HG03060 (cell line): Measurements from ENCODE around the gene CRHBP.
"Not testable (repeated sequence)": the region's sequence is repeated elsewhere in the genome, so short reads cannot be mapped to it uniquely, and the experiment has no call there.

ENCODE experiments used
- ATAC-seq: cut with Tn5 transposase; IDR thresholded peaks from one replicate; pipeline ENCODE4 v1.9.1; 2021; ENCODE audit warnings: low read depth, moderate number of reproducible peaks; ENCODE audit not compliant: unreplicated experiment

The CRHBP gene, protein sequence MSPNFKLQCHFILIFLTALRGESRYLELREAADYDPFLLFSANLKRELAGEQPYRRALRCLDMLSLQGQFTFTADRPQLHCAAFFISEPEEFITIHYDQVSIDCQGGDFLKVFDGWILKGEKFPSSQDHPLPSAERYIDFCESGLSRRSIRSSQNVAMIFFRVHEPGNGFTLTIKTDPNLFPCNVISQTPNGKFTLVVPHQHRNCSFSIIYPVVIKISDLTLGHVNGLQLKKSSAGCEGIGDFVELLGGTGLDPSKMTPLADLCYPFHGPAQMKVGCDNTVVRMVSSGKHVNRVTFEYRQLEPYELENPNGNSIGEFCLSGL

DNA sequence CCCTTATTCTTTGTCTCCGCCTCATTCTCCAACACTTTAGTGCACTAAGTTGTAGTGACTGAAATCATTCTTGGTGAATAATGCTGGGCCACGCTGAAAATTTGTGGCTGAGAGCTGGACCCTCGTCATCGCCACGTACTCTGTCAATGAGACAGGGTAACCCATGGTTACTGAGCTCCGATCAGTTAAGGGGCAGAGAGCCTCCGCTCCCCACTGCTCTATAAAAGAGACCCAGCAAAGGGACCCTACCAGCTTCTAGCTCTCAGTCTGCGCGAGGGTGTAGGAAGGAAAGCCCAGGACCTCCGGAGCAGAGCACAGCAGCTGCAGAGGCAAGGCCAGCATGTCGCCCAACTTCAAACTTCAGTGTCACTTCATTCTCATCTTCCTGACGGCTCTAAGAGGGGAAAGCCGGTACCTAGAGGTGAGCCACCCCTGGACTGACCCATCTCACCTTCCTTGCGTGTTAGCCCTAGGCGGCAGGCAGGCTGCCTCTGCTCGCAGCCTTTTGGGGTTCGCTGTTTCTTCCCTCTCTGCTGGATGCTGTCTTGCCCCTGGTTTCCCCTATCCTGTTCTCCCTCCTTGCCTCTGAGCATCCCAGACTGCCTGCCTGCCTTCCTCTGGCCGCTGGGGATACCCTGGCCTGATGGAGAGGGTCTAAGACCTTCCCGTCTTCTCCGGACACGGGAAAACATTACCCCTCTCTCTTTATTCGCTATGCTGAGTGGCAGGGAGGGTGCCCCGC lies at the start of gene CRHBP:
Gene CRHBP (plus strand): TSS at position 251 of the 742 bp plus-strand sequence. CDS start 90 bp downstream, at position 341.
- no peak for ATAC-seq

DNA sequence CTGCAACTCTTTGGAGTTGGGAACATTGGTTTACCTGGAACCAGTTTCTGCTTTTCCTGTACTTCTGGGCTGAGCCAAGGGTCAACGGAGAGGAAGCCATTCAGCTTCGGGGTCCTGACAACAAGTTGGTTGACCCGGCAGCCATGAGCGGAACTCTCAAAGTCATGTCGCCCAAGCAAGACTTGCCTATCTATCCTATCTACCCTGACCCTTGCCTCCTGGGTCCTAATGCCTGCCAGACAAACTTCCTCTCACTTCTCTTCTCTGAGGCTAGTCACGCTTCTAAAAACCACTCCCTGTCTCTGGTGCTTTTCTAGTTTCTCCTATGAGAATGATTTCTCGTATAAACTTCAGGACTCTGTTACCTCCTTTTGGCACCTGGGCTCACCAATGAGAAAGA lies 44.7 kb upstream of the CRHBP start:
- ATAC-seq = no peak

DNA sequence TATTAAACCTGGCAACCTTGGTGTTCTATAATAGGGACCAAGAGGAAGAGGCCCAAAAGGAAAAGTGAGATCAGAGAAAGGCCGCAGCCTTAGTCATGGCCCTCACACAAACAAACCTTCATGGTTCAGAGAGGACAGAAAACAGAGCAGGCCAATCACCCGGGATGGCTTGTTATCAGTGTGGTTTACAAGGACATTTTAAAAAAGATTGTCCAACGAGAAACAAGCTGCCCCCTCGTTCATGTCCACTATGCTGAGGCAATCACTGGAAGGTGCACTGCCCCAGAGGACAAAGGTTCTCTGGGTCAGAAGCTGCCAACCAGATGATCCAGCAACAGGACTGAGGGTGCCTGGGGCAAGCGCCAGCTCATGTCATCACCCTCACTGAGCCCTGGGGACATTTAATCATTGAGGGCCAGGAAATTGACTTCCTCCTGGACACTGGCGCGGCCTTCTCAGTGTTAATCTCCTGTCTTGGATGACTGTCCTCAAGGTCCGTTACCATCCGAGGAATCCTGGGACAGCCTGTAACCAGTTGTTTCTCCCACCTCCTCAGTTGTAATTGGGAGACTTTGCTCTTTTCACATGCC lies 42.4 kb upstream of the CRHBP start:
- not testable (repeated sequence) for ATAC-seq

DNA sequence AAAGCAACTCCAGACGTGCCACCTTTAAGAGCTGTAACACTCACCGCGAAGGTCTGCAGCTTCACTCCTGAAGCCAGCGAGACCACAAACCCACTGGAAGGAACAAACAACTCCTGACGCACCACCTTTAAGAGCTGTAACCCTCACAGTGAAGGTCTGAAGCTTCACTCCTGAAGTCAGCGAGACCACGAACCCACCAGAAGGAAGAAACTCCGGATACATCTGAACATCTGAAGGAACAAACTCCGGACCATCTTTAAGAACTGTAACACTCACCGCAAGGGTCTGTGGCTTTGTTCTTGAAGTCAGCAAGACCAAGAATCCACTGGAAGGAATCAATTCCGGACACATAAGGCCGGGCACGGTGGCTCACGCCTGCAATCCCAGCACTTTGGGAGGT lies 38.2 kb upstream of the CRHBP start:
- ATAC-seq = not testable (repeated sequence)

DNA sequence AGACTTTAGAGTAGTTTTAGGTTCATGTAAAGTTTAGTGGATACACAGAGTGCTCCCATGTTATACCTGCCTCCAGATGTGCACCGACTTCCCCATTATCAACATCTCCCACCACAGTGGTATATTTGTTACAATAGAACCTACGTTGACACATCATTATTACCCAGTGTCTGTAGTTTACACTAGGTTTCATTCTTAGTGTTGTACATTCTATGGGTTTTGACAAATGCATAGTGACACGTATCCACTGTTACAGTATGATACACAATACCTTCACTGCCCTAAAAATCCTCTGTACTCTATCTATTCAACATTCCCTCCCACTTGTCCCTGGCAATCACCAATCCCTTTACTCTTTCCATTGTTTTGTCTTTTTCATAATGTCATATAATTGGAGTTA lies 34.3 kb upstream of the CRHBP start:
- no peak for ATAC-seq

DNA sequence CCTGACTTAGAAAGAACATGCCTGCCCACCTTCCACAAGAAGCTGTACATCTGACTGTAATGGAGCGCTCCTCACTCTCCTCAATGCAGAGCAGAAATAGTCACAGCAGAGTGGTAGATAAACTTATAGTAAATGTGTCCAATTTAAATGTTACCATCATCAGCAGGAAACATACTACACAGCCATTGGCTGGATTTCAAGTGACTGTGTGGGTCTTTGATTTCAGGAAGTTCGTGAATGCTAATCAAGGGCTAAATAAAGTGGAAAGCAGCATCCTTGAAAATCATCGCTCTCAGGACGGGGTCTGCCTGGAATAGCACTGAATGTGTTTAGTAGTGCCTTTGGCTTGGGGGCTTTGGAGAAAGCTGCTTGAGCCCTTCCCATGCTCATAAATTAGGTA lies 32.4 kb upstream of the CRHBP start:
- ATAC-seq = no peak

DNA sequence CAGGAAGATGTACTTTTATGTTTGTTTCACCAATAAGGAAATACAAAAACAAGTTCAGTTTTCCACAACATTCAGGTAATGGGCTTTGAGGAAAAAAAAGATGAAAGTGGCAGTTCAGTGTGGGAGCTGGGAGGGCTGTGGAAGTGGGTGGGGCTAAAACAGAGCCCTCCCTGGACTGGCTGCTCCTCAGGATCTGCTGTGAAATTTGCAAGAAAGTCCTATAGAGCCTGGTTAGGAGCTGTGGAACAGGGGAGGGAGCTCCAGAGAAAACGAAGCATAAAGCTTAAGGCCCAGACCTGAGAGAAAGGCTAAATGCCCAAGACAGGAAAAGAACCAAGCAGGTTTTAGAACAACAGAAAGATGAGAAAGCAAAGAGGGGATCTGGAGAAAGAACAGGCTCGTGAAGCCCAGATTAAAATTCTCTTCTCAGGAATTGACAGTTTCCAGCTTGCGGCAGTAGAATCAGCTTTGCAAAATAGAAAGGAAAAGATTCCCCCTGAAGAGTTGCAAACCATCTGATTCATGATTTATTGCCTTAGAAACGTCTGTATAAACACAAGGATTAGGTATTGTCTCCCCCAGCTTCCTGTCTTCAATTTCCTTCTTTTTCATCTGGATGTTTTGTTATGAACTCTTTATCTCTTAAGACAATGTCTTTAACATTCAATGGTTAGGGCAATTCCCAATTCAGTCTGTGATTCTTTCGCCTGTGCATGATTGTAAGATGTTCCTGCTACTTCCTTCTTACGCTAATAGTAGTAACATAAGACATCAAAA lies 26.3 kb upstream of the CRHBP start:
- no peak for ATAC-seq

DNA sequence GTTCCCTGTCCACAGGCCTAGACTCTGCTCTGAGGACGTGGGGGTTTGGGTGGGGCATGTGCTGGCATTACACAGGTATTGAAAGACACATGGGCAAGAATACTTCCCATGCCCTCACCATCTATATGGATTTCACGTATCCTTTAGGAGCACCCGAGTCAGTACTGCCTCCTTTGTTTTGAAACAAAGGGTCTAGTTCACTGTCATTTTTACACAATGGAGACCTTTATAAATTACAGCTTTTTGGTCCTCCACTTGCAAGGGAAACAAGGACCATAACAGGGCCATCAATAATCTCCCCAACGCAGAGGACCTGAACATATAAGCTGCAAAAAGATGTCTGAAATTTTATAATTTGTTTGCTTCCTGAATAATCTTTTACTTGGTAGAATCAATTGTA lies 24.9 kb upstream of the CRHBP start:
- no peak for ATAC-seq

DNA sequence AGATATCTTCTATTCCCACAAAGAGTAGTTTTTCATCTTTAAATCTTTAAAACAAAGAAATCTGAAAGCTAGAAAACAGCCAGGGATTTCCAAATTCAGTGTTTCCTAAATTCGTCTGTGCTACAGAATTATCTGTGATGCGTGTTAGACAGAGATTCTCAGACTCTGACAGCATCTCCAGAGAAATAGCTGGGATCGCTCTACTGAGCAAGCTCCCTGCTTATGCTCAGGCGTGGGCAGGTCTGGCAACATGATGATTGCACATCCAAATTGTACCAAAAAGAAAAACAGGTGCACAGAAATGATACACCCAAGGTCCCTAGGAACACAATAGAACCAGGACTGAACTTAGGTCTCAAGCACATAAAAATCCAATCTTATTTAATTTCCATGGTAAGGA lies 22.8 kb upstream of the CRHBP start:
- ATAC-seq = no peak

DNA sequence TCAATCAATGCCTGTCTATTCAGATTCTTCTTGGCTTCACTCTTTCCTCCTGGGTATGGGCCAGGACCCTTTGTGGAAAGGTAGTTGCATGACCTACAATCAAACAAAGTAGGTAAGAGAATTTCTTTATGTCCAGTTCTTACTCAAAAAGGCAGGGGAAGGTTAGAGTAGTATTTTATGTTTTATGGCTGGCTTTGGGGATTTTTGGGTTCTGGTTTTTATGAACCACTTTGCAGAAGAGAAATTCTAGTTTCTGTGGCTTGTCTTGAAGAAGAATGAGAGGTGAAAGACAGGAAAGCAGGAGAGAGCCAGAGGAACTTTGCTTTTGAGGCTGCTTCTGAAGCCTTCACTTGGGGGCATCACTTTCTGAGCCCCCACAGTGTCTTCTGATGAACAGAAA lies 14.7 kb upstream of the CRHBP start:
- no peak for ATAC-seq

DNA sequence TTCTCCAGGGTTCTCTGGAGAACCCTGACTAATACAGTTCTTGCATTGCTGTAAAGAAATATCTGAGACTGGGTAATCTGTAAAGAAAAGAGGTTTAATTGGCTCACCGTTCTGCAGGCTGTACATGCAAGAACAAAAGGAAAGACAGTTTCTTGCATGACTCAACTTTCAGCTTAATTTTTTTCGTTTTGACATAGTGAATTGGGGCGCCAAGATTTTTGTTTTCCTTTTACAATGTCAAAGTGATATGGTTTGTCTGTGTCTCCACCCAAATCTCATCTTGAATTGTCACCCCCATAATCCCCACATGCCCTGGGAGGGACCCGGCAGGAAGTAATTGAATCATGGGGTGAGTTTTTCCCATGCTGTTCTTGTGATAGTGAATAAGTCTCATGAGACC lies 11.8 kb upstream of the CRHBP start:
- no peak for ATAC-seq

DNA sequence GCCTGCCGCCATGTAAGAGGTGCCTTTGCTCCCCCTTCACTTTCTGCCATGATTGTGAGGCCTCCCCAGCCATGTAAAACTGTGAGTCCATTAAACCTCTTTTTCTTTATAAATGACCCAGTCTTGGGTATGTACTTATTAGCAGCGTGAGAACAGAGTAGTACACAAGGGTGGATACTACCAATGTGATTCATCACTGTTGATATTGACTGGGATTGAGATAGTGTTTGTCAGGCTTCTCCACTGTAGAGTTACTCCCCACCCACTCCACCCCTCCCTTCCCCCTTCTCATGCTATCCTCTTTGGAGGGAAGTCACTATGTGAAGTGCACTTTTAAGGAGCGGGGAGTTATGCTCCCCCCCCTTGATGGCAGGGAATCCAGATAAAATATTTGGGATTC lies 11.4 kb upstream of the CRHBP start:
- ATAC-seq = no peak

DNA sequence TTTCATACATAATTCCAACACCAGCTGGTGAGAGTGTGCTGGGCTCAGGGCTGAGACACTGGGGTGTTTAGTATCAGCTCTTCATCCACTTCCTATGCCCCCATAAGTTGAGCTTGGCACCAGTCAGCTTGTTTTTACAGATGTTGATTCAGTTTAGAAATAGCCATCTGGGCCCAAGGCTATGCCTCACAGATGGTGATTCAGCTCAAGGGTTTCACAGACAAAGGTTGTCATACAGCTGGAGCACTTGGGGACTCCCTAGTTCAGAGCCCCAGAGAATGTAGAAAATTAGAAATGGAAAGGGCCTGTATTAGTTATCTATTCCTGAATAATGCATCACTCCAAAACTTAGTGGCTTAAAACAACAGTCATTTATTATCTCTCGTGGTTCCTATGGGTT lies 10.3 kb upstream of the CRHBP start:
- no peak for ATAC-seq

DNA sequence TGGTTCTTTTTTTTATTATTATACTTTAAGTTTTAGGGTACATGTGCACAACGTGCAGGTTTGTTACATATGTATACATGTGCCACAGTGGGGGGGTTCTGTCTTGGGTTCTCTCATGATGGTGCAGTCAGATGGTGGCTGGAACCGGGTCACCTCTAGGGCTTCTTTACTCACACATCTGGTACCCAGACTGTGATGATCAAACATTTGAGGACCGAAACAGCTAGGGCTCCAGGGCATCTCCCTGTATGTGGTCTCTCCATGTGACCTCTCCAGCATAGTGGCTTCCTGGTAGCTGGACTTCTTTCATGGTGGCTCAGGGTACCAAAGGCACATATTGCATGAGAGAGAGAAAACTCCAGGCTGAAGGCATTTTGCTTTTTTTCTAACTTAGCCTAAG lies 9.8 kb upstream of the CRHBP start:
- ATAC-seq = no peak

DNA sequence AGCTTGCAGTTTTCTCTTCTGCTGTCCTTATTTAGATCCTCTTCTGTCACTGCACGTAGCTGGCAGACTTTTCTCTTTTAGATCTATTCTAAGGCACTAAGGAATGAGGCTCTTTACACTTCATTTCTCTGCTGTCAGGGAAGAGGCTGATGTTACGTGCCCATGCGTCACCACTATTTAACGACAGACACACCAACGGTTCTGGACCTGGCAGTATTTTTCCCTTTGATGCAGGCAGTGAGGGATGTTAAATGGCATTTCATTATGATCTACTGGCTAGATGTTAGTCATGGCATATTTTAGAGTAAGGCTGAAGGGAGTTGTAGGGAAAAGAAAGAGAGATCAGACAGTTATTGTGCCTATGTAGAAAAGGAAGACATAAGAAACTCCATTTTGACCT lies 8.2 kb upstream of the CRHBP start:
- ATAC-seq = no peak

DNA sequence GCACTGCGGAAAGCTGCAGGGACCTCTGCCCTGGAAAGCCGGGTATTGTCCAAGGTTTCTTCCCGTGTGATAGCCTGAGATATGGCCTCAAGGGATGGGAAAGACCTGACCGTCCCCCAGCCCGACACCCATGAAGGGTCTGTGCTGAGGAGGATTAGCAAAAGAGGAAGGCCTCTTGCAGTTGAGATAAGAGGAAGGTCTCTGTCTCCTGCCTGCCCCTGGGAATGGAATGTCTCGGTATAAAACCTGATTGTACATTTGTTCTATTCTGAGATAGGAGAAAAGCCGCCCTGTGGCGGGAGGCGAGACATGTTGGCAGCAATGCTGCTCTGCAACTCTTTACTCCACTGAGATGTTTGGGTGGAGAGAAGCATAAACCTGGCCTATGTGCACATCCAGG lies 7.6 kb upstream of the CRHBP start:
- ATAC-seq = not testable (repeated sequence)

DNA sequence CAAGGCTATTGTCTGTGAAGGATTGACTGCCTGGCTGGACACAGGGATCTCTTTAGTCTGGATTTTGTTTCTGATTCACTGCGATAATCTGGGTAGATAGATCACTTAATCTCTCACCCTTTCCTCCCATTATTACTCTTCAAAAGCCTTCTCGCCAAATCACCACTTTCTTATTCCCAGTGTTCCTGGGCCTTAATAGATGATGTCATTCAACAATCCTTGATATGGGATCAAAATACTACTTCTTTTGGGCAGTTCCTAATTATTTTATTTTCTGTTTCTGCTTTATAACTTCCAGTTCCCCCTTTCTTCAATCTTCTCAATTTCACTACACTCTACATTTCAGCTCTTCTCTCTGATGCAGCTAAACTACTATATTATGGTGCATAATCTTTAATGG lies 6.8 kb upstream of the CRHBP start:
- ATAC-seq = no peak

DNA sequence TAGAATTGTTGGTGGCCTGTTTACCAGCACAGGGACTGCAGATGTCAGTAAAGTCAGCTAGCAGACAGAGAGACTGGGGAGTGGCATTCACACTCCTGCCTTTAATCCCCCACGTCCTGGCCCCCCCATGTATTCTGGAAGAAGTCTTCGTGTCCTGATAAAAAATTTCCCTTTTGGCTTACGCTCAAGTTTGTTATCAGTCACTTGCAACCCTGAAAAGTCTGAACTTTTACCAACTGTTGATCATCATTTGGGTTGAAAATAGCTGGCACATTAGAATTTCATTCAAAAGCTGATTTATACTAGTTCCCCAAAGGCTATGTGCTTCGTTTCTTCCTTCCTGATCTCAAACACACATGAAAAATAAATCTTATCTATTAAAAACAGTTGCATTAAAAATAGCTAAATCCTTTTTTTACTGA lies 5.8 kb upstream of the CRHBP start:
- no peak for ATAC-seq

DNA sequence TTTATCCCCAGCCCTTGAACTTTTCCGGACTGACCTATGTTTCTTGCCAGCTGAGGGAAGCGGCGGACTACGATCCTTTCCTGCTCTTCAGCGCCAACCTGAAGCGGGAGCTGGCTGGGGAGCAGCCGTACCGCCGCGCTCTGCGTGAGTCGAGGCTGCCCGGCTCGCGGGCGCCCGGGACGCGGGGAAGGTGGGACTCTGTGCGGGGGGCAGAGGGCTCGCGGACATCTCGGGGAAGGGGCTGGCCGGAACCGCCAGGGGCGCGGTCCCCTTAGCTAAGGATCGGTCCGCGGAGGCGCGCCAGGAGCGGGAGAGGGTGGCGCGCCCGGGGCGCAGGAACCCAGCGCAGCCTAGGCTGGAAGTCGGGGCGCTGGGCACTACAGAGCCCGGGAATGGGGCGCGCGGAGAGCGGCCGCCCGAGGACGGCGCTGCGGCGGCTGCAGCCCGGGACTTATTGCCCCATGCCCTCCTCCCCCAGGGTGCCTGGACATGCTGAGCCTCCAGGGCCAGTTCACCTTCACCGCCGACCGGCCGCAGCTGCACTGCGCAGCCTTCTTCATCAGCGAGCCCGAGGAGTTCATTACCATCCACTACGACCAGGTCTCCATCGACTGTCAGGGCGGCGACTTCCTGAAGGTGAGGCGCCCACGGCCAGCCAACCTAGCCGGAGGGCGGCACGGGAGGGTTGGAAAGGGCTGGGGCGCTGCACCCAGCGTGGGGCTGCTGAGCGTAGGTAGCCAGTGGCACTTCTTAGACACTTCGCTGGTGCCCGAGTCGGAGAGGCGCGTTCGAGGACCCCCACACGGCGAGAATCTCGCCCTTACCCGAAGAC lies 922 bp downstream of the CRHBP start:
- ATAC-seq = no peak

DNA sequence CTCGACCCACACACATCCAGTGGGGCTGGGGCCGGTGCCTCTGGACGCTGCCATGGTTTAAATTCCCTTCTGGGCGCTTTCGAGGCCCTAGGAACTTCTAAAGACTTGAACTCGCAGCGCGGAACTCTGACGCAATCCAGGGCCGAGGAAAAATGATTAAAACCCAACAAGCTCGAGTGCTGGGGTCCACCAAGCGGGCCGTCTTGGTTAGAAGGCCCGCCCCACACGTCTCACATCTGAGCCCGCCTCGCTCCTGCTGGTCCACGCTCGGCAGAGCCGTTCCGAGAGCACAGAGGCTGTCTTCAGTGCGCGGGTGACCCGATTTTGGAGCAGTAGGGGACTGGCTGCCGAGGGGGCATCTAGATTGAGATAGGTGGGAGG lies 1.5 kb downstream of the CRHBP start:
- ATAC-seq = no peak
